GM12891 (cell line): Measurements from ENCODE around the gene CD46.
"Not testable (repeated sequence)": the region's sequence is repeated elsewhere in the genome, so short reads cannot be mapped to it uniquely, and the experiment has no call there.

Source experiments
- POLR2A ChIP-seq: IDR thresholded peaks from 2 replicates; pipeline ENCODE4 v1.6.1; 2011; ENCODE audit warnings: low read depth, low read length, control low read depth
- POLR2AphosphoS5 ChIP-seq: IDR thresholded peaks from 2 replicates; pipeline ENCODE4 v1.6.1; 2011; ENCODE audit warnings: low read depth, low read length, control low read depth
- POU2F2 ChIP-seq: IDR thresholded peaks from 2 replicates; pipeline ENCODE4 v1.6.1; 2011; ENCODE audit warnings: low read depth, mild to moderate bottlenecking, control low read depth, low read length, moderate library complexity
- TAF1 ChIP-seq: IDR thresholded peaks from 2 replicates; pipeline ENCODE4 v1.6.1; 2011; ENCODE audit warnings: low read depth, low read length, control low read depth

DNA sequence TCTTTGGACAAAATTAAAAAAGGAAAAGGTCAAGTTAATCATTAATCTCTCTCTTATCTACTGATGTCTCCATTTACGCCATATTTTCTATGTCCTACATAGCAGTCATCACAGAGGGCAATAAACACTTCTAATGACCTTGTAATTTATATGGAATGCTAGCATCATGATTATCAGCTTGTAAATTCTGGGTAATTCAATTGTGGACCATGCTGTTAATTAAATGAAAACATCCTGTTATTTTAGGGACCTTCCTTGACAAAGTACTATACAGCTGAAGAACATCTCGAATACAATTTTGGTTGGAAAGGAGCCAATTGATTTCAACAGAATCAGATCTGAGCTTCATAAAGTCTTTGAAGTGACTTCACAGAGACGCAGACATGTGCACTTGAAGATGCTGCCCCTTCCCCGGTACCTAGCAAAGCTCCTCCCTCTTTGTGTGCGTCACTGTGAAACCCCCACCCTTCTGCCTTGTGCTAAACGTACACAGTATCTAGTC, 13.6 kb upstream of the CD46 start:
- TF ChIP-seq POLR2A, TAF1, POLR2AphosphoS5, POU2F2: not testable (repeated sequence)
